Measurements from ENCODE around the gene STRN3.
"Not testable (repeated sequence)": the region's sequence is repeated elsewhere in the genome, so short reads cannot be mapped to it uniquely, and the experiment has no call there.

STRN3 gene

DNA sequence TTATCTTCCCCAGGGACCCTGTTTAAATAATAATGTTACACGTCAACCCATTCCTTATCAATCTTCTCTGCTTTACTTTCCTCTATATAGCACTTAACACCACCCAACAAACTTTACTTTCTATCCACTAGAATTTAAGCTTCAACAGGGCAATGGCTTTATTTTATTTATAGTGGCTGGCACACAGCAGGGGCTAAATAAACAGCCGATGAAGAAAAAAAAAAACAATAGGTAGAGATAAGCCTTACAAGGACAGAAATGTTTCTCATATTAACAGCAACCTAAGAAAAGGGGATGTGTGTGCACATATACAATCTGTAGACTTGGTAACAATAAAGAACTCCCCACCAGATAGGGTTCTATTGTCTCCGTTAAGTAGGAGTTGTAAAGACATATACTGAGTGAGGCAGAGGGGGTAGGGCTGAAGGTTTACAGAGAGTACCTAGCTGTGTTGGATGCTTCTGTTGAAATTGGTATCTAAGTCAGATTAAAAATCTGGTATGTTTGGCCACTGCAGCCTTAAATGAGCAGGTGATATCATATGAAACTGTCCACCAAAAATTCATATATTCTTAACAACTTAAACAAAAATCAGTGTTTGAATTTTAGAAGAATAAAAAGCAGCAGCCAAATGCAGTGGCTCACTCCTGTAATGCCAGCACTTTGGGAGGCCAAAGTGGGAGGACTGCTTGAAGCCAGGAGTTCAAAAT, 25.4 kb downstream of the STRN3 start:
- no peak for DNase-seq (ENCODE audit: low read depth)

DNA sequence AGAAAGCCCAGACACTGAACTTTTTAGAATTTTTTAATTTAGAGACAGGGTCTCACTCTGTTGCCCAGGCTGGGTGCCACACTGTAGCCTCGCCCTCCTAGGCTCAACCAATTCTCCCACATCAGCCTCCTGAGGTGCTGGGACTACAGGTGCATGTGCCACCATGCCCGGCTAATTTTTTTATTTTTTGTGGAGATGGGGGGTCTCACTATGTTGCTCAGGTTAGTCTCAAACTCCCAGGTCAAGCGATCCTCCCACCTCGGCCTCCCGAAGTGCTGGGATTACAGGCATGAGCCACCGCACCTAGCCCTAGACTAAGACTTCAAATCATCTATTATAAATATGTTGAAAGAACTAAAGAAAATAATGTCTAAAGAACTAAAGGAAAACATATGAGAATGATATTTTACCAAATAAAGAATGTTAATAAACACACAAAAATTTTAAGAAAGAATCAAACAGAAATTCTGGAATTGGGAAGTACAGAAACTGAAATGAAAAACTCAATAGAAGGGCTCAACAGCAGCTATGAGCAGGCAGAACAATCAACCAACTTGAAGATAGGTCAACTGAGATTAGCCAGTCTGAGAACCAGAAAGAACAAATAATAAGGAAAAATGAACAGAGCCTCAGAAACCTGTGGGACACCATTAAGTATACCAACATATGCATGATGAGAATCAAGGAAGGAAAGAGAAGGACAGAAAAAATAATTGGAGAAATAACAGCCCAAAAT, 27.0 kb downstream of the STRN3 start:
- DNase-seq (ENCODE audit: low read depth) = no peak

DNA sequence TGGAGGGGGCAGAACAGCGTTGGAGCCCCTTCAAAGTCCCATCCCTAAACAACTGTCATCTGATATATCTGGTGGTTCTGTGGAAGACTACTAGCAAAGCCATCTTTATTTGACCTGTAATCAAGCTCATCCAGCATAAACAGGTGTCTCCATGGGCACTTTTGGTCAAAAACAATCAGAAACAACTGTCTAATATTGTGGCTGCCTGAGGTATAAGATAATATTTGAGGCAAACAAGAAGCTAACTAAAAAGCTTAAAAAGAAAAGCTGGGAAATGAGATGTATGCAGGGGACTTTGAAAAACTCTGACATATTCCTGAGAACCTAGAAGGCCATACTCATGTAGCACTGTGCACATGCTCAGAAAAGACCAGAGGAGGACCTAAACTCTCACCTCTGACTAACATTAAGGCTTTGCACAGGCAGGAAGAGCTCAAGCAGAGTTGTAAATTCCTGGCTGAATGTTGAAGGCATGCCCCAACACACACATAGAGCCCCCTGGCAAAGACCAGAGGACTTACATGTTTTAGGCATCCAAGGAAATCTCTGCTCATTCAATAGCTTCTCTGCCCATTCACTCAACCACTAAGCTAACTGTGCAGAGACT, 28.0 kb downstream of the STRN3 start:
- DNase-seq (ENCODE audit: low read depth) = no peak

DNA sequence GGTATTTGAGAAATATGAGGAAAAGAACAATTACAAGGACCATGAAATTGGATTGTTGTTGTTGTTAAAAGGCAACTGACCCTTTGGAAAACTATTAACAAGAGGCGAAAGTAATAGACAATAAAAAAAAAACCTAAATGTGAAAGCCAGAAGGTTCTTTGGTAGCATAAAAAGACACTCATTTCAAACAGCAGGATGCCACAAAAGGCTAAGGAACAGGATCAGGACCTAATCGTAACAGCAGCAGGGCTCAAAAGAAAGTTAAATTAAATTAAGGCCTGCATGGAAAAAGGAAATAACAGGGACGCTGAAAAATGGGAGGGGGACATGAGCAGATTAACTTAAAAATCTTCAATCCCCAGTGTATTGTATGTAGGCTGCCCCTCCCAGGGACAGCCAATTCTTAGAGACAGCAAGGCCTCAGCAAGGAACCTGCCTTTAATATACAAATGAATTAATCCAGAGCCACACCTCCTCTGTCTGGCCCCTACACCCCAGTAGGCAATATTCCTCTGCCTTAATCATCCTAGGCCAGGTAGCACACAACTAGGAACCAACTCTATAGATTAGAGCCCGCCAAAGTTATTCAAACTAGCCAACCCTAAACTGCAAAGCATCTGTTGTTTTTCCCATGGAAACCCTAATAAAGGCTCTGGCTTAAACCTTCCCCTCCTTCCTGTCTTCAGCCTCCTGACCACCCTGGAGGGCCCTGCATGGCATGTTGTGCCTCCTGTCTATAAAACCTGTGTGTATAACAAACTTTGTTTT, 29.1 kb downstream of the STRN3 start:
- no peak for DNase-seq (ENCODE audit: low read depth)

DNA sequence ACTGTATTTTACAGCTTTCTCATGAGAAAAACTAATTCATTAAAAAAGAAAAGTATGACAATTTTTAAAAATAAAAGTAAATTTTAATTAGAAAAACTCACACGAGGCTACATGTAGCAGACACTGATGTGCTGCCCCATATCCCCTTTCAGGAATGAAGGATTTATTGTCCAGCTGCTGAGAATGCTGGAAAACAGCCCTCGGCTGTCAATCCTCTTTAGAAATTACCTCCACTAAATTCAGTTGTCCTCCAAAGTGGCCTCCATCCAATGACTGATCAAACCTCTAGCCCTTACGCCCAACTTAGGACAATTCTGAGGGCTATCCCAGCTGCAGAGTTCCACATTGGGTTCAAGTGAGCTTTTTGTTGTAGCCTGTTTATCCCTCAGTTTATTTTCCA, 30.5 kb downstream of the STRN3 start:
- no peak for DNase-seq (ENCODE audit: low read depth)

DNA sequence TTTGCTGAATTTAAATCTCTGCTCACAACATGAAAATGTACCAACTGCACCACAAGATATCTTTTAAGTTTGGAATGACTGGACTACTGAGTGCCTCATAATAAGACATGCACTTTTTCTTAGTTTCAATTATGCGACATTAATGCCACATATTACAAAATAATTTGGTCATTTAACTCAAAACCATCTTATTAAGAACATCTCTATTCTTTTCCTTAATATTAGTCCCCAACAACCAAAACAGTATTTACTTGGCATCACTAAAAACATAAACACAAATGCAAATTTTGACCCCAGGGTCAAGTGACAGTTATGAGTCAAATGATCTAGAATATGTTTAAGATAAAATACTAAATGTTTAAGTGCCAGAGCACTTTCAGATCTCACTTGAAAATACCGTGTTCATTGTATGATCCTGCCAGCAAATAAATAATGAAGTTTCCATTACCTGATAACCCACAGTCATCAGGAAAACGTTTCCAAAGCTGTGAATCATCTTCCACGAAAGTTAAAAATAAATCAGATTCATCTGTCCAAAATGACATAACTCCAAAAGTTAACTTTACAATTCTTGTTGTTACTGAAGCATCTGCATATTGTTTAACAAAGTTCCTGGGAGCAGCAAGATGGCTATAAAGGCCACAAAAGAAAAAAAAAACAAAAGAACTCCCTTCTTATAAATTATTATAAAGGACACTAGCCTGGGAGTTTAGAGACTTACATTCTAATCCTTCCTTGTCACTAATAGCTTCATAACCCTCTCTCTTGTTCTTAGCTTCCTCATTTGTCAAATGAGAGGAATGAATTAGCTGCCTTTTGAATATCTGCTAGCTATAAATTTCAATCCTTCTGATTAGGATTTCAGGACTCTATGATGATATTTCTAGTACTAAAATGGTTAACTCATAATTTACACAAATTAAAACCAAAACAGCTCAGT, 31.2 kb downstream of the STRN3 start:
- DNase-seq (ENCODE audit: low read depth) = no peak

DNA sequence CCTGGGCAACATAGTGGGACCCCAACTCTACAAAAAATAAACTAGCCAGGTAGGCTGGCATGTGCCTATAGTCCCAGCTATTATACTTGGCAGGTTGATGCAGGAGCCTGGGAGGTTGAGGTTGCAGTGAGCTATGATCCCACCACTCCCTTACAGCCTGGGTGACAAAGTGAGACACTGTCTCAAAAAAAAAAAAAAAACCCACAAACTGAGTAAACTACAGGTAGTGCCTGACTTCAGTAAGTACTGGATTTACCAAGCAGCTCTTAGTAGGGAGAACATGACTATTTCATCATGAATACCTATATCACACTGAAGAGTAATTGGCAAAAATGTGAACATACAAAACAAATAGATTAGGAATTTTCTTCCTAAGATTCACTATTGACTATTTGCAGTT, 33.1 kb downstream of the STRN3 start:
- DNase-seq (ENCODE audit: low read depth) = no peak

DNA sequence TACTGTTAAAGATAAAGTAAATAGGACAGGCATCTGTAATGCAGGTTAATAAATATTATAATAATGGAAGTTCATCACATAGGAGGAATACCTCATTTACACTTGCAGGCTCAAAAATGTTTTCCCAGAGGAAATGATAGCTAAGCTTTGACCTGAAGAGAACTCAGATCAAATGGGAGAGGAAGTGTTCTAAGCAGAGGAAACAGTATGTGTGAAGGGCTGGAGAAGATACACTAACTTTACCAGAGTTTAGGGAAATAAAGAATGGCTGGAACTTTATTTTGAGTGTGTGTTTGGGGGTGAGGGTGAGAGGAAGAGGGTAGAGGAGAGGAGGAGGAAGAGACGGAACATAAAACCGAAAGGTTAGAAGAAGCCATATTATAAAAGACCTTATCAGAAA, 34.8 kb downstream of the STRN3 start:
- DNase-seq (ENCODE audit: low read depth) = no peak

DNA sequence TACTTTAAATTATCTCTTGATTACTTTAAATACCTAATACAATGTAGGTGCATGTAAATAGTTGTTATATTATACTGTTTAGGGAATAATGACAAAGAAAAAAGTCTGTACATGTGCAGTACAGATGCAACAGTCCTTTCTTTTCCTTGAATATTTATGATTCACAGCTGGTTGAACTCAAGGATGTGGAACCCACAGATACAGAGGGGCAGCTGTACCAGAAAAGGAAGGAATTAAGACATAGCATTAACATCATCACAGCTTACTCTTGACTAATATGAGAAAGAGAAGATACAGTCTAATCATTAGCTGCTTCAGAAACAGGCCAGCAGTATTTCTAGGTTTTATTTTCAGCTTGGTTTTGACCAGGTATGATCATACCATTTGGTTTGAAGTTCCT, 35.4 kb downstream of the STRN3 start:
- DNase-seq (ENCODE audit: low read depth) = no peak

DNA sequence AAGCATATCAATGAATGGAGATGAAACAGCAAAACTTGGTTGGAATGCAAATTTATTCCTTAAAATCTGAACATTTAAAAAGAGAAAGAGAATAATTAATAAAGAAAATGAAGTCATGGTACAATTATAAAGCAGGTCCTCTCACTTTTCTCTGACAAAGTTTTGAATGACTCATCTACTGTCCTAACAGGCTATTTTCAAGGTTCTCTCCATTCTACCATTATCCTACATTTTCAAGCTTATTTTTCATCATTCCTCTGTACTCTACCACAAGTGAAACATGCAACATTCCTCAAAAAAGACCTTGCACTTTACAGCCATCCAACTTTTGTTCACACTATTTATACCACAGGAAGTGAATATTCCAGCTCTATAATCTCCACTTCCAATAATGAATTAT, 37.7 kb downstream of the STRN3 start:
- no peak for DNase-seq (ENCODE audit: low read depth)

DNA sequence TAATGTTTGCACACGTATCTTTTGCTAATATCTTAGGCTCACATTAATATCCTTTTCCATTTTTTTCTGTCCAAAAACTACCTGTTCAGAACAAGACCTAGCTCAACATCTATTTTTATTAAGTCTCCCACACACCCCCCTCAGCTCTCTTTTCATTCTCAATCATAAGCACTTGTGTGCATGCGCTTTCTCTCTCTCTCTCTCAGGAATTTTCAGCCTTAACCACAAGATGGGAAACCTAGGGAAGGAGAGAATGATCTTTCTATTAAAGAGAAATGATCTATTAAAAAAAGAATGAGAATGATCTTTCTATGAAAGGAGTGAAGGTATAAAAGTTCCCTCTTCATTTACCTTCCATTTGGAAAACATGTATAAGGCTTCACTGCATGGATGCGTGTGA, 40.4 kb downstream of the STRN3 start:
- DNase-seq (ENCODE audit: low read depth) = no peak

DNA sequence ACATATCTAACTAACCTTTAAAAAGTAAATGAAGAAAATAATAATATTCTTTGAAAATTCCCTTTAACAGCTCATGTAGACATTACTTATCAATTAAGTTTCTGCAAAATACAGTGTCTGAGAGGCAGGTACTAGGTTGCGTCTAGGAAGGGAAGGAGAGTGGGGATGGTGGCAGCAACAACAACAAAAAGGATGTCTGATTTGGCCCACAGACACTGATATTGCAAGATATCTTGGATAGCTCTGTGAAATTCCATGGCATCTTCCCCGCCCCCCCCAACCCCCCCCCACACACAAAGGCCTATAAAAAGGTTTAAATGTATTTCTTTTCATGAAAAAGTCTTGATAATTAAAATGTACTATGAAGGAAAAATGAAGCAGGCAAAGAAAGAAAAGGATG, 42.3 kb downstream of the STRN3 start:
- no peak for DNase-seq (ENCODE audit: low read depth)

DNA sequence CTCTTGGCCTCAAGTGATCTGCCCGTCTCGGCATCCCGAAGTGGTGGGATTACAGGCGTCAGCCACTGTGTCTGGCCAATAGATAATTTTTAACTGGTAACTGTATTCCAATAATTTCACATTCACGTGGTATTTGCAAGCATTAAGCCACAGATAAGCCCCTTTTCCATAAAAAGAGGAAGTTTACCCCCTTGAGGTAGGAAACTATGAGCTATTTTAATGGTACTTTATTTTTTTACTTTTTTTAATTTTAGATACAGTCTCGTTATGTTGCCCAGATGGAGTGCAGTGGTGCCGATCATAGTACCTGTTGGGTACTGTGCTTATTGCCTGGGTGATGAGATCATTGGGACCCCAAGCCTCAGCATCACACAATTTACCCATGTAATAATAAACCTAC, 43.6 kb downstream of the STRN3 start:
- no peak for DNase-seq (ENCODE audit: low read depth)

DNA sequence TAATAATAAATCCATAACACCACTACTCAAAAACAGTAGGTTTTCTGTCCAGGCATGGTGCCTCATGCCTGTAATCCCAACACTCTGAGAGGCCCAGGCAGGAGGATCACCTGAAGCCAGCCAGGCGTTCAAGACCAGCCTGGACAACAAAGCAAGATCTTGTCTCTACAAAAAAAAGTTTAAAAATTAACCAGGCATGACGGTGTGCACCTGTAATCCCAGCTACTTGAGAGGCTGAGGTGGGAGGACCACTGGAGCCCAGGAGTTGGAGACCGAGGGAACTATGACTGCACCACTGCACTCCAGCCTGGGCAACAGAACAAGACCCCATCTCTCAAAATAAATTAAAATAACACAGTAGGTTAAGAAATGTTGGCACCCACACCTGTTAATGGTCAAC, 45.2 kb downstream of the STRN3 start:
- DNase-seq (ENCODE audit: low read depth) = no peak

DNA sequence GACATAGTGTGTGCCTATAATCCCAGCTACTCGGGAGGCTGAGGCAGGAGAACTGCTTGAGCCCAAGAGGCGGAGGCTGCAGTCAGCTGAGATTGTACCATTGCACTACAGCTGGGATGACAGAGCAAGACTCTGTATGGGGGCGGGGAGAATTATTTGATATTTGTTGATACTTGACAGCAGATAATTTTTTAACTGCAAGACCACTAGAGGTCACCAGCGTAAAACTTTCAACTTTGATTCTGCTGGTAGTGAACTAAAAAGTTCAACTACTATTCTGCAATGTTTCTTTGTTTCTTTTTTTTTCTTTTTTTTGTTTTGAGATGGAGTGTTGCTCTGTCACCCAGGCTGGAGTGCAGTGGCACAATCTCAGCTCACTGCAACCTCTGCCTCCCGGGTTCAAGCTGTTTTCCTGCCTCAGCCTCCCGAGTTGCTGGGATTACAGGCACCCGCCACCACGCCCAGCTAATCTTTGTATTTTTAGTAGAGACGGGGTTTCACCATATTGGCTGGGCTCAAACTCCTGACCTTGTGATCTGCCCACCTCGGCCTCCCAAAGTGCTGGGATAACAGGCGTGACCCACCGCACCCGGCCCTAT, 46.0 kb downstream of the STRN3 start:
- DNase-seq (ENCODE audit: low read depth) = not testable (repeated sequence)

DNA sequence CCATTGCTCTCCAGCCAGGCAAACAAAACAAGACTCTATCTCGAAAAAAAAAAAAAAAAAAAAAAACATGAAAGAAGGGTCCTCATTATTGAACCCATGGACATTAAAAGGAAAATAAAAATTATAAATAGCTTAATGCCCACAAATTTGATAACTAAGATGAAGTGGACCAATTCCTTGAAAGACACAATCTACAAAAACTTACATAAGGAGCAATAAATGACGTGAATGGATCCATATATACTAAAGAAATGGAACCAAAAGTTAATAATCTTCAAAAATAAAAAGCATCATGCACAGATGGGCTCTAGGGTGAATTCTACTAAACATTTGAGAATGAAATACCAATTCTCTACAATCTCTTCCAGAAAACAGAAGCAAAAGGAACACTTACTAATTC, 48.4 kb downstream of the STRN3 start:
- DNase-seq (ENCODE audit: low read depth) = no peak

DNA sequence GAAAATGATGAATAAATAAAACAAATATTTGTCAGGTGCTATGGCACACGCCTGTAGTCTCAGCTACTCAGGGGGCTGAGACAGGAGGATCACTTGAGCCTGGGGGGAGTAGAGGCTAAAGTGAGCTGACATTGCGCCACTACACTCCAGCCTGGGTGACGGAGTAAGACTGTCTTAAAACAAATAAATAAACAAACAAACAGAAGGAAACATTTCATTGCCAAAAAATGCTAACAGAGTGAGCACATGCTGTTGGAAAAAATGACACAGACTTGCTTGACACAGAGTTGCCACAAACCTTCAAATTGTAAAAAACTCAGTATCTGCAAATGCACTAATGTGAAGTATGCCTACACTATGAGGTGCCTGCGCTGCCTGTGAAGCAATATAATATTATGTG, 51.6 kb downstream of the STRN3 start:
- no peak for DNase-seq (ENCODE audit: low read depth)

DNA sequence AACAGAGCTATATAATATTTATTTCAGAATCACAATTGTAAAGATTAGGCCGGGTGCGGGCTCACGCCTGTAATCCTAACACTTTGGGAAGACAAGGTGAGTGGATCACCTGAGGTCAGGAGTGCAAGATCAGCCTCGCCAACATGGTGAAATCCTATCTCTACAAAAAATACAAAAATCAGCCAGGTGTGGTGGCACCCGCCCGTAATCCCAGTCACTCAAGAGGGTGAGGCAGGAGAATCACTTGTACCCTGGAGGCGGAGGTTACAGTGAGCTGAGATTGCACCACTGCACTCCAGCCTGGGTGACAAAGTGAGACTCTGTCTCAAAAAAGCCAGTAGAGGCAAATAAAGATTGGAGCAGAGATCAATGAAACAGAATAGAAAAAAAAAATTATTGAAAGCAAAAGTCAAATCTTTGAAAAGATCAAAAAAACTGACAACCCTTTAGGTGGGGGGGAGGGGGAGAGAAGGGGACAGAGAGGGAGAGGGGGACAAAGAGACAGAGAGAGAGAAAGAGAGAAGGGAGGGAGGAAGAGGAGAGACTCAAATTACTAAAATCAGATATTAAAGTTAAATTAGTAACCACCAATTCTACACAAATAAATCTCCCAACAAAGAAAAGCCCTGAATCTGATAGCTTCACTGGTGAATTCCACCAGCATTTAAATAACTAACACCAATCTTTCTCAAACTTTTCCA, 53.1 kb downstream of the STRN3 start:
- DNase-seq (ENCODE audit: low read depth) = no peak

DNA sequence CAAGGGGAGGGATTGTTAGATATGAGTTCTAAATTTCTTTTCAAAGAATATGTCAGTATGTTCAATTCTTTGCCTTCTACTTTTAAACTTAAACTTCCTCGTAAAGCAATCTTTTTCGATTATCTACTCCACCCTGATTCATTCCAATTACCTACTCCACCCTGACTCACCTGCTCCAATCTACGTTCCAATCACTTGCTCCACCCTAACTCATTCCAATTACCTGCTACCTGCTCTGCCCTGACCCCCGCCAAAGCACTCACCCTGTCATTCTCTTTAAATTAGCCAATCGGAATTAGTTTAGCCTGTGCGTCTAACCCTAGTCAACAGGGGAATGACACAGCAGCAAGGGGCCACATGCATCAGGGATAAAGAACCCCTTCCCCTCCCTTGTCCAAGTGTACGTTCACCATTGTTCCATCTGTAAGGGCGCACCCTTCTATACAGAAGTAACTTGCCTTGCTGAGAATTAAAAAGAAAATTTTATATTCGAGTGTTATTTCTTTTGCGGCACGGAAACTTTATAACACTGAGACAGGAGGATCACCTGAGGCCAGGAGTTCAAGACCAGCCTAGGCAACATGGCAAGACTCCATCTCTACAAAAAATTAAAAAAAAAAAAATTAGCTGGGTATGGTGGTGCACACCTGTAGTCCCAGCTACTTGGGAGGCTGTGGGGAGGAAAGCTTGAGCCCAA, 54.0 kb downstream of the STRN3 start:
- DNase-seq (ENCODE audit: low read depth) = not testable (repeated sequence)

DNA sequence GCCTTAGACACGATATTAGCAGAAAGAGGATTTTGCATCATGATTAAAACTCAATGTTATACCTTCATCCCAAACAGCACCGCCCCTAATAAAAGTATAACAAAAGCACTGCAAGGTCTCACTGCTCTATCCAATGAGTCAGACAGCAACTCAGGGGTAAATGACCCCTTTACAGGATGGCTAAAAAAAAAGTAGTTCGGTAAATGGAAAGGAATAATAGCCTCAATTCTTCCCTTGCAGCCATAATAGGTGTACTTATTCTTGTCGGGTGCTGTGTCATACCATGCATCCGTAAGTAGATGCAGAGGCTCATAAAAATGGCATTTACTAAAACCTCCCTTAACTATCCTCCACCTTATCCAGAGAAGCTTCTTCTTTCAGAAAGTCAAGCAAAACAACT, 54.6 kb downstream of the STRN3 start:
- no peak for DNase-seq (ENCODE audit: low read depth)
